GM12865 (cell line): ENCODE results near the gene ASCL5.
"Not testable (repeated sequence)": the region's sequence is repeated elsewhere in the genome, so short reads cannot be mapped to it uniquely, and the experiment has no call there.

Experiments used
- DNase-seq: peaks from one replicate; pipeline ENCODE4 v3.0.0; 2010; ENCODE audit warnings: low read depth
- H3K4me3 ChIP-seq: 2 replicates; pipeline ENCODE4 v1.5.1; 2011; ENCODE audit warnings: mild to moderate bottlenecking, low read depth, low read length, control low read depth
- TF ChIP-seq, protein P1 (sequence below): IDR thresholded peaks from 2 replicates; pipeline ENCODE4 v1.5.1; 2011; ENCODE audit warnings: low read length, control low read depth, low read depth, inconsistent platforms; ENCODE audit not compliant: insufficient read depth; ENCODE audit errors: missing control alignments

Gene ASCL5

DNA sequence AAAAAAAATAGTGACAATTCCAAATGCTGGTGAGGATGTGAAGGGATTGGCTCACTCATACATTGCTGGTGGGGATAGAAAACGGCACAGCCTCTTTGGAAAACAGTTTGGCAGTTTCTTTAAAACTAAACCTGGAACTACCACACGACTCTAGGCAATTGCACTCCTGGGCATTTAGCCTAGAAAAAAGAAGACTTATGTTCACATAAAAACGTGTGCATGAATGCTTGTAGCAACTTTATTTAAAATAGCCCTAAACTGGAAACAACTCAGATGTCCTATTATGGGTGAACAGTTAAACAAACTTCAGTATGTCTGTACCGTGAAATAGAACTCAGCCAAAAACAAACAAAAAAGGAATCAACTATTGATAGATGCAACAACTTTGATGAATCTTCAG is 36.7 kb upstream of the ASCL5 start:
- DNase-seq = no peak
- TF ChIP-seq, protein P1, sequence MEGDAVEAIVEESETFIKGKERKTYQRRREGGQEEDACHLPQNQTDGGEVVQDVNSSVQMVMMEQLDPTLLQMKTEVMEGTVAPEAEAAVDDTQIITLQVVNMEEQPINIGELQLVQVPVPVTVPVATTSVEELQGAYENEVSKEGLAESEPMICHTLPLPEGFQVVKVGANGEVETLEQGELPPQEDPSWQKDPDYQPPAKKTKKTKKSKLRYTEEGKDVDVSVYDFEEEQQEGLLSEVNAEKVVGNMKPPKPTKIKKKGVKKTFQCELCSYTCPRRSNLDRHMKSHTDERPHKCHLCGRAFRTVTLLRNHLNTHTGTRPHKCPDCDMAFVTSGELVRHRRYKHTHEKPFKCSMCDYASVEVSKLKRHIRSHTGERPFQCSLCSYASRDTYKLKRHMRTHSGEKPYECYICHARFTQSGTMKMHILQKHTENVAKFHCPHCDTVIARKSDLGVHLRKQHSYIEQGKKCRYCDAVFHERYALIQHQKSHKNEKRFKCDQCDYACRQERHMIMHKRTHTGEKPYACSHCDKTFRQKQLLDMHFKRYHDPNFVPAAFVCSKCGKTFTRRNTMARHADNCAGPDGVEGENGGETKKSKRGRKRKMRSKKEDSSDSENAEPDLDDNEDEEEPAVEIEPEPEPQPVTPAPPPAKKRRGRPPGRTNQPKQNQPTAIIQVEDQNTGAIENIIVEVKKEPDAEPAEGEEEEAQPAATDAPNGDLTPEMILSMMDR = no peak
- no peak overlapping the region for H3K4me3 ChIP-seq

DNA sequence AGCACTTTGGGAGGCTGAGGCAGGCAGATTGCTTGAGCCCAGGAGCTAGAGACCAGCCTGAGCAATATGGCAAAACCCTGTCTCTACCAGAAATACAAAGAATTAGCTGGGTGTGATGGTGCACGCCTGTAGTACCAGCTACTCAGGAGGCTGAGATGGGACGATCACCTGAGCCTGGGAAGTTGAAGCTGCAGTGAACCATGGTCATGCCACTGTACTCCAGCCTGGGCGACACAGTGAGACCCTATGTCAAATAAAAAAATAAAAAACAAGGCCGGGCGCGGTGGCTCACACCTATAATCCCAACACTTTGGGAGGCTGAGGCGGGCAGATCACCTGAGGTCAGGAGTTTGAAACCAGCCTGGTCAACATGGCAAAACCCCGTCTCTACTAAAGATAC is 36.1 kb upstream of the ASCL5 start:
- DNase-seq = not testable (repeated sequence)

DNA sequence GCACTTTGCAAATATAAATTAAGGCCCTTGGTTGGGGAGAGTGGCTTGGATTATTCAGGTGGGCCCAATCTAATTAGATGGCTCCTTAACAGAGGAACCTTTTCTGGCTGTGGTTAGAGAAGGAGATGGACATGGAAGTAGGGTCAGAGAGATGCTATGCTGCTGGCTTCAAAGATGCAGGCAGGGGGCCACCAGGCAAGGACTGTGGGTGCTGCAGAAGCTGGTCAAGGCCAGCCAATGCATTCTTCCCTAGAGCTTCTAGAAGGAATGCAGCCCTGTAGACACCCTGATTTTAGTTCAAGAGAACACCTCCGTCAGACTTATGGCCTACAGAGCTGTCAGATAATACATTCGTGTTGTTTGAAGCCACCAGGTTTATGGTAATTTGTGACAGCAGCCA is 31.0 kb upstream of the ASCL5 start:
- H3K4me3 ChIP-seq = no peak overlapping the region
- TF ChIP-seq, protein P1 = no peak
- no peak for DNase-seq

More for the DNA sequence above, 36.1 kb upstream of the ASCL5 start:
- not testable (repeated sequence) for H3K4me3 ChIP-seq

DNA sequence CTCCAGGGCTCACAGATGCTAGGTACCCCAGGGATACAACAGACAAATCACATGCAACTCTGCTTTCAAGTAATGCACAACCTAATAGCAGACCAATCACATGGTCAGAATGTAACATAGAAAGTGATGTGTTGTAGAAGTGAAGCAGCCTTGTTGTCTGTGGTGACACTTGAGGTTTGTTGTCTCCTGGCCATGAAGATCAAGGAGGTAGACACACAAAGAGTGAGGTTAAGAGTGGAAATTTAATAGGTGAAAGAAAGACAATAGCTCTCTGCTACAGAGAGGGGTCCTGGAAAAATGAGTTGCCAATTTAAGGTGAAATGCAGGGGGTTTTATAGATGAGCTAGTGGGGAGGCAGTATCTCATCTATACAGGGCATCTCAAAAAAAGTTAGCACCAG is 29.8 kb upstream of the ASCL5 start:
- no peak overlapping the region for H3K4me3 ChIP-seq
- TF ChIP-seq, protein P1 = no peak
- DNase-seq = no peak

DNA sequence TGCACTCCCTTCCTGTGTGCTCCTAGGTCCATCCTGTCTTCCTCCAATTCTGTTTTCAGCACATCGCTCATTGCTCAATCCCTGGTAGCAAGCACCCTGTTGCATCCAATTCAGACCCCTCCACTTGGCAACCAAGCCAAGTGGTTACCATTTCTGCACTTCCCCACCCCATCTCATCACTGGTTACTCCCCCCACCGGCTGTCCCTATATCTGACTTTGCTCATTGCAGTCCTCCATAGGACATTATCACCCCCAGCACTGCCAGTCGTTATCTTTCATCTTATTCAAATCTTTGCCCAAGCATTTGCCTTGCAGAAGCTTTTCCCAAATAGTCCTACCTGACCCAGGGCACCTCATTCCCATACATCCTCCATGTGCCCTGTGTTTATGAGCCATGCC is 29.4 kb upstream of the ASCL5 start:
- H3K4me3 ChIP-seq = no peak overlapping the region
- TF ChIP-seq, protein P1 = no peak
- no peak for DNase-seq

DNA sequence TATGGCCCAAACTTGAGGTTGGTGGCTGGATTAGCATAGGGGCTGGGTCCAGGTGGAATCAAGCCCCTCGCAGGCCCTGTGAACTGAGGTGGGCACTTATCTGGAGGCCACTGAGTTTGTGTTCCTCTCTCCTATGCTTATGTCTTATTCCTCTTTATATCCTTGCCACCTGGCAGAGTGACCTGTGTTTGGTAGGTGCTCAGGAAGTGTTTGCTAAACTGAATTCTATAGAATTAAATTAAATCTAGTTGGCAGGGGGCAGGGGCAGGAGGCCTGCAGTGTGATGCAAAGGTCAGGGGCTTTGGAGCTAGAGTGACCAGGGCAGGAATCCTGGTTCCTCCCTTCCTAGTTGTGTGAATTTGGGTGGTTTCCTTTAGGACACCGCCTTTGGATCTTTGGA is 28.4 kb upstream of the ASCL5 start:
- H3K4me3 ChIP-seq = no peak overlapping the region
- DNase-seq = no peak
- TF ChIP-seq, protein P1 = no peak

DNA sequence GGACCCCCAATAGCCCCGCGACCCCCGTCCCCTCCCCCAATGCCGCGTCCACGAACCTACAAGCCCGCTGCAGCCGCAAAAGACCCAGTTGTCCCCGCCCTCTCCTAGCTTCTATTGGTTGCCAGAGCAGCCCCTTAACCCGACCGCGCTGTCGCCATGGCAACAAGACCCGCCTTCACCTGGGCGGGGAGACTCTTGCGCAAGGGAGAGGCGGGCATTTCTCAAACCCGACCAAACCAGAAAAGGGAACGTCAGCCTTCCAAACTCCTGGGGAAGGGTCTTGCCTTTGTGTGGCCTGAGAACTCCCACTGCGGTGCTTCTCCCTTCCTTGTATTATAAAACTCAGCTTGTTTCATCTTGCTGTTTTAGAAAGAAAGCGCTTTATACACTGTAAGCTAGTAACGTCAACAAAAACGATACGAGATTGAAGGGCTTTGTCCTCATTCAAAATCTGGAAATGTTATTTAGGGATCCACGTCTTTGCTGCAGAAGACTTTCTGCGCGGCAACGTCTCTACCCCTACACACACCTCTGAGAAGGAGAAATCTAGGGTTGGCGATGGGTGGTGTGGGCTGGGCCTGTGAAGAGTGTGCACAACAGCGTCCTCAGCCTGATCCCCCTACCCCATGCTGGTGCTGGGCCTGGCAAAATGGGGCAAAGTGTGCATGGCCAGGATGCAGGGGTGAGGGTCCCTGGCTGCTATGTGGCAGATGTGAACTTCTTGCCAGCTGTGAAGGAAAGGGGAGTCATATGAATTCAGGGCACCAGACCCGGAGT is 27.6 kb upstream of the ASCL5 start, which contains the start of gene TMEM9:
Gene TMEM9, minus strand, starts transcription at position 86 of the 777 bp plus-strand sequence. CDS start 551 bp downstream, outside the sequence.
- peak within 1 kb of the TSS; percentile 89 for H3K4me3 ChIP-seq
- peak; percentile 97 for DNase-seq
- TF ChIP-seq, protein P1 = no peak
